Pancreas (tissue), 10 donors: ENCODE measurements around the gene ITGB5. TPM values are rescaled to one million over a fixed set of nuclear protein-coding genes. Genes with fewer than 3 reads are reported as not detected.
A peak's percentile ranks its signal among the peaks of the same experiment; 100 is the strongest.

Experiments
- ATAC-seq, 4 donors: fragments of 200-7000 bp; cut with Tn5 transposase; one replicate each; pipeline versions ENCODE4 v1.8.0 to v1.9.1; 2020; ENCODE audit warnings: mild to moderate bottlenecking in 4 of 4, moderate library complexity in 4 of 4
- DNase-seq, 6 donors: peaks; one replicate each; pipeline ENCODE4 v3.0.0-alpha.2; 2020
- FAIRE-seq: peaks from 2 replicates; lab custom pipeline; 2012; peaks lifted over from hg19 to GRCh38; lab: Jason Lieb, UNC
- H3K27ac ChIP-seq, 4 donors: fragments of 200-600 bp; sonication (generic); 1 replicate in 3 of 4; 2 replicates in 1 of 4; pipeline versions ENCODE4 v1.5.0 to v1.8.0; 2020
- H3K27me3 ChIP-seq, 4 donors: fragments of 200-600 bp; one replicate each; pipeline ENCODE4 v1.8.0; 2021
- H3K36me3 ChIP-seq, 3 donors: fragments of 200-600 bp; sonication (generic) in 1 of 3; one replicate each; pipeline versions ENCODE4 v1.5.0 to v1.8.0; 2020 to 2021
- H3K4me1 ChIP-seq, 3 donors: fragments of 200-600 bp; one replicate each; pipeline ENCODE4 v1.8.0; 2021
- H3K4me3 ChIP-seq, 4 donors: fragments of 200-600 bp; sonication (generic) in 2 of 4; one replicate each; pipeline versions ENCODE4 v1.5.0 to v1.8.0; 2020 to 2021
- H3K9me3 ChIP-seq, 4 donors: fragments of 200-600 bp; one replicate each; pipeline ENCODE4 v1.8.0; 2021
- WGBS, 2 donors: extraction: QIAGEN DNeasy Blood & Tissue Kit; methylation state at CpG; one replicate each; pipeline ENCODE4 v1.1.7; 2013; 5-methylcytosine and 5-hydroxymethylcytosine counted together
- intact Hi-C, 3 donors: fragments of 100-400 bp; cut with DNase I; formaldehyde crosslinking; loops; one replicate each; pipeline versions ENCODE4 v1.11.1 to v1.14.2; 2022
- polyA plus RNA-seq, 2 donors: library from polyadenylated mRNA; stranded (reverse); fragments of 200-250 nt; gene quantifications; one replicate each; pipeline ENCODE4 v1.2.3, GENCODE V29; 2013
- total RNA-seq, 6 donors: library from RNA; stranded (reverse); fragmentation: NEBNext Ultra II Directional in 4 of 6; extraction: Animal tissue kit (Norgen Biotek cat#: 25700) in 4 of 6; gene quantifications; one replicate each; pipeline versions ENCODE4 v1.2.1 to v1.2.4, GENCODE V29; 2021 to 2023
- TF ChIP-seq, protein P1 (sequence below), 4 donors: fragments of 200-600 bp; sonication (generic) in 3 of 4; IDR thresholded peaks; one replicate each; pipeline versions ENCODE4 v1.5.0 to v1.8.0; 2021; ENCODE audit warnings: antibody characterized with exemption in 4 of 4
- donor health status: healthy with polysubstance abuse.
- donor health status: DM: no; HTN: no; CAD: no; lungs with moderate emphysema.
- donor health status: DM: no; HTN: no; CAD: no.
- donor health status: control.
- donor health status: control.
- donor health status: Bipolar disorder and iron deficiency.
- donor health status: DM: yes; HTN: yes; CAD: no.
- donor health status: DM: no; HTN: no; CAD: no.
- donor health status: DM: no; HTN: no; CAD: no.
- donor health status: DM: yes; HTN: yes; CAD: no.

The ITGB5 gene
- total and polyA plus RNA-seq, 8 donors: 9.5 to 69.9 (median 24.5) TPM

DNA sequence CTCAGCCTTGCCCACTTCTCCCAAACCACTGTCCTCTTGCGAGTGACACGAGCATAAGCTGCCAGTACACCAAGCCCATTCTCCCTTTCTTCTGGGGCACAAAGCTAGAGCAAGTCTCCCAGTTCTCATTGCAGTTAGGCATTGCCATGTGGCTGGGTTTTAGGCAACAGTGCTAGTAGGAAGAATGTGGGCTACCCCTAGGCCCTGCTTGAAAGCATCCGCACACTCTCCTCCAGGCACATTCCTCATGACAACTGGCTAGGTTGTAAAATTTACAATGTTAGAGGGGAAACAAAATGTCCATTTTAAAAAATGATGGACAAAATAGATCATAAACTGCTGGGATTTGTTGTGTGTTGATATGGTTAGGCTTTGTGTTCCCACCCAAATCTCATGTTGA is 19.7 kb downstream of the ITGB5 start:
- intact Hi-C loops: no loop called here
- ATAC-seq (no peak), FAIRE-seq (no peak), DNase-seq (no peak)
- Histone ChIP-seq H3K36me3 (no peaks in the 10 kb centered on the region), H3K9me3 (no peaks in the 10 kb centered on the region), H3K27me3 (no peaks in the 10 kb centered on the region), H3K4me1 (no peaks in the 10 kb centered on the region), H3K27ac (no peak overlapping the region), H3K4me3 (no peak overlapping the region)
- WGBS, 2 donors: 99 to 100% methylated on average over 3 of the region's 3 CpGs
- TF ChIP-seq, protein P1, sequence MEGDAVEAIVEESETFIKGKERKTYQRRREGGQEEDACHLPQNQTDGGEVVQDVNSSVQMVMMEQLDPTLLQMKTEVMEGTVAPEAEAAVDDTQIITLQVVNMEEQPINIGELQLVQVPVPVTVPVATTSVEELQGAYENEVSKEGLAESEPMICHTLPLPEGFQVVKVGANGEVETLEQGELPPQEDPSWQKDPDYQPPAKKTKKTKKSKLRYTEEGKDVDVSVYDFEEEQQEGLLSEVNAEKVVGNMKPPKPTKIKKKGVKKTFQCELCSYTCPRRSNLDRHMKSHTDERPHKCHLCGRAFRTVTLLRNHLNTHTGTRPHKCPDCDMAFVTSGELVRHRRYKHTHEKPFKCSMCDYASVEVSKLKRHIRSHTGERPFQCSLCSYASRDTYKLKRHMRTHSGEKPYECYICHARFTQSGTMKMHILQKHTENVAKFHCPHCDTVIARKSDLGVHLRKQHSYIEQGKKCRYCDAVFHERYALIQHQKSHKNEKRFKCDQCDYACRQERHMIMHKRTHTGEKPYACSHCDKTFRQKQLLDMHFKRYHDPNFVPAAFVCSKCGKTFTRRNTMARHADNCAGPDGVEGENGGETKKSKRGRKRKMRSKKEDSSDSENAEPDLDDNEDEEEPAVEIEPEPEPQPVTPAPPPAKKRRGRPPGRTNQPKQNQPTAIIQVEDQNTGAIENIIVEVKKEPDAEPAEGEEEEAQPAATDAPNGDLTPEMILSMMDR (IDR thresholded peaks at IDR 0.05): no peak

- H3K27ac ChIP-seq: no peak overlapping the region
- intact Hi-C loops: no loop called here
- no peak for DNase-seq
These were observed 25.2 kb downstream of the ITGB5 start for GRCh38 chr3:124862006-124862405.

DNA sequence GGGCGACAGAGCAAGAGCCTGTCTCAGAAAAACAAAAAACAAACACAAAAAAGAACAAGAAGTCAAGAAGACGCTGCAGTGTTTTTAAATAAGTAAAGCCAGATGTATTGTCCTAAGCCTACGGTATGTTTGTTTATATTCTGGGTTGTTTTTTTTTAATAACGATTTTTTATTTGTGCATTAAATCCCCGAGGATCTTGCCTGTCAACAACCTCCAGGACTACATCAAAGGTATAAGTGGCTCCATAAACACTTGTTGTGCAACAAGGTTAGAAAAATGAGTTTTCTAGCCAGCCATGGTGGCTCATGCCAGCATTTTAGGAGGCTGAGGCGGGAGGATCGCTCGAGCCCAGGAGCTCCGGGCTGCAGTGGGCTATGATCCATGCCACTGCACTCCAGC is 26.1 kb downstream of the ITGB5 start:
- no peaks in the 10 kb centered on the region for H3K9me3 ChIP-seq
- peak overlapping the region in 1 of 4 donors; percentile 13 for H3K27ac ChIP-seq
- 84 to 91% methylated on average over 9 of the region's 9 CpGs for WGBS, 2 donors
- no peaks in the 10 kb centered on the region for H3K27me3 ChIP-seq
- intact Hi-C loops: no loop called here
- no peak overlapping the region for H3K4me3 ChIP-seq
- no peak for DNase-seq
- FAIRE-seq: no peak
- no peaks in the 10 kb centered on the region for H3K36me3 ChIP-seq
- TF ChIP-seq, protein P1 (IDR thresholded peaks at IDR 0.05): no peak
- H3K4me1 ChIP-seq: peaks cover 0 to 4% (median 0%) of the 10 kb centered on the region in 3 donors
- ATAC-seq: no peak

More at GRCh38 chr3:124862006-124862405, 25.2 kb downstream of the ITGB5 start:
- TF ChIP-seq, protein P1 (IDR thresholded peaks at IDR 0.05): no peak
- H3K4me3 ChIP-seq: no peak overlapping the region
- H3K4me1 ChIP-seq: peaks cover 0 to 4% (median 0%) of the 10 kb centered on the region in 3 donors
- H3K36me3 ChIP-seq: no peaks in the 10 kb centered on the region
- ATAC-seq: no peak
- no peaks in the 10 kb centered on the region for H3K27me3 ChIP-seq
- no peak for FAIRE-seq
- 60 to 74% methylated on average over 2 of the region's 2 CpGs for WGBS, 2 donors
- H3K9me3 ChIP-seq: no peaks in the 10 kb centered on the region

DNA sequence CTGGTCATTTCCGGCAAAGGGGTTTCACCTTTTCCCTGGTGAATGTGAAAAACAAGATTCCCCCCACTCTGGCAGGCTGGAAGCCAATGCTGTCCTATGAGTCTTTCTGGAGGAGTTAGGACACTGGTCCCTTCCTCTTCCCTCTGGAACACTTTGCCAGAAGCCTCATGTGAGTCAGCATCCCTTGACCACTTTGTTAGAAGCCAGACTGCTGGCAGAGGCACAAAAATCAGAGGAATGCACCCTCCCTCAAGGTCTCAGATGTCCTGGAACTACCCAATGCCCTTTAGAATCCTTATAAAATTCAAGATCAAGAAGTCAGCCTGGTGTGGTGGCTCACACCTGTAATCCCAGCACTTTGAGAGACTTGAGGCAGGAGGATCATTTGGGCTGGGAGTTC is 26.6 kb downstream of the ITGB5 start:
- FAIRE-seq (no peak), ATAC-seq (peak; percentile 70 to 82 (median 75)), DNase-seq (peak in 3 of 6 donors; percentile 39 to 49 (median 46))
- Histone ChIP-seq H3K27me3 (no peaks in the 10 kb centered on the region), H3K4me1 (peaks cover 0 to 4% (median 0%) of the 10 kb centered on the region in 3 donors), H3K9me3 (no peaks in the 10 kb centered on the region), H3K27ac (peak overlapping the region in 1 of 4 donors; percentile 13), H3K36me3 (no peaks in the 10 kb centered on the region), H3K4me3 (no peak overlapping the region)
- TF ChIP-seq, protein P1 (IDR thresholded peaks at IDR 0.05): no peak
- WGBS, 2 donors: 53 to 61% methylated on average over 1 of the region's 1 CpG
- intact Hi-C loops: no loop called here

GRCh38 chr3:124859025-124859424 is 28.1 kb downstream of the ITGB5 start:
- Histone ChIP-seq H3K27me3 (no peaks in the 10 kb centered on the region), H3K4me3 (no peak overlapping the region), H3K36me3 (no peaks in the 10 kb centered on the region), H3K4me1 (peaks cover 0 to 4% (median 0%) of the 10 kb centered on the region in 3 donors), H3K27ac (peak overlapping the region in 2 of 4 donors; percentile 13 to 71), H3K9me3 (no peaks in the 10 kb centered on the region)
- TF ChIP-seq, protein P1 (IDR thresholded peaks at IDR 0.05): no peak
- intact Hi-C loops: no loop called here
- no peak for DNase-seq
- ATAC-seq: peak in 3 of 4 donors; percentile 28 to 61 (median 61)
- 77 to 93% methylated on average over 7 of the region's 7 CpGs for WGBS, 2 donors
- no peak for FAIRE-seq
